Skeletal muscle cell (primary cell): Measurements from ENCODE around the gene PIK3IP1.
"Not testable (repeated sequence)": the region's sequence is repeated elsewhere in the genome, so short reads cannot be mapped to it uniquely, and the experiment has no call there.

Source experiments
- DNase-seq: peaks from one replicate; pipeline ENCODE4 v3.0.0-alpha.2; 2010; ENCODE audit warnings: low read depth
- H3K4me3 ChIP-seq: 2 replicates; pipeline ENCODE4 v1.5.1; 2011; ENCODE audit warnings: low read depth, mild to moderate bottlenecking, control low read depth, low read length, moderate library complexity

Gene PIK3IP1

DNA sequence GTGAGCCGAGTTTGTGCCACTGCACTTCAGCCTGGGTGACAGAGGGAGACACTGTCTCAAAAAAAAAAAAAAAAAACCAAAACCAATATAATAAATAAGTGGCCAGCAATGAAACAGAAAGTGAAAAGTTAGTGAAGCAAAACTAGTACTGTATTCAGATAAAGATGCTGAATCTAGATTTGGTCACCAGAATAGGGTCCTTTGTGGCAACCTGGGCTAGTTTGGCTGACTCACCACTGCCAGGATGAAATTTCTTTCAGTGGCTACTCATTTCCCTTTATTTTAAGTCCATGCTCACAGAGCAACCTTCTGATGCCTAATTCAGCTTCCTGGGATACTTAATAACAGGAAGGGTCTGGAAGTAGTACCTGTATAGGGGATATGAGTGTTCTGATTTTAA is 54.2 kb downstream of the PIK3IP1 start:
- DNase-seq = no peak
- no peak overlapping the region for H3K4me3 ChIP-seq

DNA sequence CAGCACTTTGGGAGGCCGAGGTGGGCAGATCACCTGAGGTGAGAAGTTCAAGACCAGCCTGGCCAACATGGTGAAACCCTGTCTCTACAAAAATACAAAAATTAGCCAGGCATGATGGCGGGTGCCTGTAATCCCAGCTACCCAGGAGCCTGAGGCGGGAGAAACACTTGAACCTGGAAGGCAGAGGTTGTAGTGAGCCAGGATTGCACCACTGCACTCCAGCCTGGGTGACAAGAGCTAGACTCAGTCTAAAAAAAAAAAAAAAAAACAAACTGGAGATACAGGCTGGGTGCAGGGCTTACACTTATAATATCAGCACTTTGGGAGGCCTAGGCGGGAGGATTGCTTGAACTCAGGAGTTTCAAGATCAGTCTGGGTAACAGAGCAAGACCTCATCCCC is 56.2 kb downstream of the PIK3IP1 start:
- not testable (repeated sequence) for H3K4me3 ChIP-seq, DNase-seq

DNA sequence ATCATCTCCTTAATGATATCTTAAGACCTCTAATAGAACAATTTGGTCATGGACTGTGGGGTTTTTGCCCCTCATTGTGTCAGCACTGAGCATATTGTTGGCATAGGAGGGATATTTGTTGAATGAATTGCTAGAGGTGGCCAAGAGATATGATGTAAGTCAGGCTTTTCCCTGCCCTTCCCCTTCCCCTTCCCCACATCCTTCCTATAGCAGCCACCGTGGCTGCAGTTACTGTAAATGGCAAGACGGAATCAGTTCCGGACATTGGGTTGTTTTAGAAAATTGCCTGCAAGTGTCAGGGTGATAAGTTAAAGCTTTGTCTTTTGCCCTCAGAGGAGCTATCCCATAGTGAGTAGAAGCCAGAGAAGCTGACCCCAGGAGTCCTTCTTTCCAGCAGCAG is 57.2 kb downstream of the PIK3IP1 start:
- DNase-seq = no peak
- no peak overlapping the region for H3K4me3 ChIP-seq

DNA sequence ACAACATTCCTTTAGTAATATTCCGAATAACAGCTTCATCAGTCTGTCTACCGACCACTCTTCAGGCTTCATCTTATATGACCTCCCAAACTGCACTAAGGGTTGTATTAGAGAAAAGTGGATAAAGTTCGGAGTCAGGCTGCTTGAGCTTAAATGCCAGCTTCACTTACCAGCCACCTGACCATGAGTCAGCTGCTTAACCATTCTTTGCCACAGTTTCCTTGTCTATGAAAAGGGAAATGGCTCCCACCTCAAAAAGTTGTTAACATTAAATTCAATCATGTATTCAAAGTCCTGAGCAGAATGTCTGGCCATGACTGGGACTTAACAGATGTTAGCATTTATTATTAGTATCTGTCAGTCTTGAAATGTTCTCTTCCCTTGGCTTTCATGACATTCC is 59.3 kb downstream of the PIK3IP1 start:
- DNase-seq = no peak
- H3K4me3 ChIP-seq = no peak overlapping the region
